ENCODE results near the gene TEX52. TPM values are rescaled to one million over a fixed set of nuclear protein-coding genes. Genes with fewer than 3 reads are reported as not detected.

Gene TEX52
- polyA plus RNA-seq, 1 donor from 2014 or later: not detected

GRCh38 chr12:2824541-2824940 is 32.3 kb downstream of the TEX52 start:
- Histone ChIP-seq H3K9me2 (ENCODE audit: insufficient read depth, low read length) (no peaks in the 10 kb centered on the region), H3K9ac (ENCODE audit: low read length) (no peak overlapping the region), H3K27me3 (ENCODE audit: insufficient read depth, low read depth, low read length) (no peaks in the 10 kb centered on the region), H3K79me2 (replicated peaks; ENCODE audit: insufficient read depth, low read length) (no peaks in the 10 kb centered on the region), H3K4me3 (ENCODE audit: low read length) (no peak overlapping the region), H3K36me3 (ENCODE audit: insufficient read depth, low read length) (no peaks in the 10 kb centered on the region), H4K20me1 (ENCODE audit: insufficient read depth) (no peaks in the 10 kb centered on the region), H3K9me3 (ENCODE audit: low read length) (no peaks in the 10 kb centered on the region), H3F3A (ENCODE audit: insufficient read depth, low read length, poor library complexity, severe bottlenecking) (no peaks in the 10 kb centered on the region), H2AFZ (ENCODE audit: low read depth, low read length) (no peak overlapping the region), H3K4me2 (ENCODE audit: low read length) (no peak overlapping the region), H3K27ac (ENCODE audit: low read length) (no peak overlapping the region)
- TF ChIP-seq EZH2 (IDR thresholded peaks at IDR 0.05; ENCODE audit: borderline replicate concordance, insufficient read depth, low read length, poor library complexity, severe bottlenecking): no peak
- no peak for TF ChIP-seq TAF1 (IDR thresholded peaks at IDR 0.05; ENCODE audit: low read depth)
- no peak for TF ChIP-seq SMC3 (conservative IDR thresholded peaks at IDR 0.05; ENCODE audit: poor library complexity)
- no peak for TF ChIP-seq EP300 (conservative IDR thresholded peaks at IDR 0.05; ENCODE audit: poor library complexity, severe bottlenecking)
- no peak for TF ChIP-seq RAD21 (conservative IDR thresholded peaks at IDR 0.05)
- TF ChIP-seq REST (IDR thresholded peaks at IDR 0.05; ENCODE audit: borderline replicate concordance): no peak
- TF ChIP-seq MXI1 (conservative IDR thresholded peaks at IDR 0.05; ENCODE audit: poor library complexity, severe bottlenecking): no peak

- no peak for TF ChIP-seq SMC3 (conservative IDR thresholded peaks at IDR 0.05; ENCODE audit: poor library complexity)
- TF ChIP-seq, protein P1, sequence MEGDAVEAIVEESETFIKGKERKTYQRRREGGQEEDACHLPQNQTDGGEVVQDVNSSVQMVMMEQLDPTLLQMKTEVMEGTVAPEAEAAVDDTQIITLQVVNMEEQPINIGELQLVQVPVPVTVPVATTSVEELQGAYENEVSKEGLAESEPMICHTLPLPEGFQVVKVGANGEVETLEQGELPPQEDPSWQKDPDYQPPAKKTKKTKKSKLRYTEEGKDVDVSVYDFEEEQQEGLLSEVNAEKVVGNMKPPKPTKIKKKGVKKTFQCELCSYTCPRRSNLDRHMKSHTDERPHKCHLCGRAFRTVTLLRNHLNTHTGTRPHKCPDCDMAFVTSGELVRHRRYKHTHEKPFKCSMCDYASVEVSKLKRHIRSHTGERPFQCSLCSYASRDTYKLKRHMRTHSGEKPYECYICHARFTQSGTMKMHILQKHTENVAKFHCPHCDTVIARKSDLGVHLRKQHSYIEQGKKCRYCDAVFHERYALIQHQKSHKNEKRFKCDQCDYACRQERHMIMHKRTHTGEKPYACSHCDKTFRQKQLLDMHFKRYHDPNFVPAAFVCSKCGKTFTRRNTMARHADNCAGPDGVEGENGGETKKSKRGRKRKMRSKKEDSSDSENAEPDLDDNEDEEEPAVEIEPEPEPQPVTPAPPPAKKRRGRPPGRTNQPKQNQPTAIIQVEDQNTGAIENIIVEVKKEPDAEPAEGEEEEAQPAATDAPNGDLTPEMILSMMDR (IDR thresholded peaks at IDR 0.05; ENCODE audit: poor library complexity, severe bottlenecking): no peak
- no peak for TF ChIP-seq POLR2AphosphoS5 (IDR thresholded peaks at IDR 0.05)
- no peak for TF ChIP-seq RAD21 (conservative IDR thresholded peaks at IDR 0.05)
- no peak for TF ChIP-seq REST (IDR thresholded peaks at IDR 0.05; ENCODE audit: borderline replicate concordance)
- no peak for TF ChIP-seq EP300 (conservative IDR thresholded peaks at IDR 0.05; ENCODE audit: poor library complexity, severe bottlenecking)
- no peak for TF ChIP-seq TAF1 (IDR thresholded peaks at IDR 0.05; ENCODE audit: low read depth)
- no peak for TF ChIP-seq MXI1 (conservative IDR thresholded peaks at IDR 0.05; ENCODE audit: poor library complexity, severe bottlenecking)
- TF ChIP-seq EZH2 (IDR thresholded peaks at IDR 0.05; ENCODE audit: borderline replicate concordance, insufficient read depth, low read length, poor library complexity, severe bottlenecking): no peak
- no peaks in the 10 kb centered on the region for H3F3A ChIP-seq (ENCODE audit: insufficient read depth, low read length, poor library complexity, severe bottlenecking)
- no peaks in the 10 kb centered on the region for H3K9me2 ChIP-seq (ENCODE audit: insufficient read depth, low read length)
- H3K9ac ChIP-seq (ENCODE audit: low read length): no peak overlapping the region
- no peak overlapping the region for H2AFZ ChIP-seq (ENCODE audit: low read depth, low read length)
- no peaks in the 10 kb centered on the region for H4K20me1 ChIP-seq (ENCODE audit: insufficient read depth)
- no peaks in the 10 kb centered on the region for H3K36me3 ChIP-seq (ENCODE audit: insufficient read depth, low read length)
- no peaks in the 10 kb centered on the region for H3K79me2 ChIP-seq (replicated peaks; ENCODE audit: insufficient read depth, low read length)
- no peak overlapping the region for H3K4me2 ChIP-seq (ENCODE audit: low read length)
- H3K27ac ChIP-seq (ENCODE audit: low read length): no peak overlapping the region
- no peak overlapping the region for H3K4me3 ChIP-seq (ENCODE audit: low read length)
- H3K27me3 ChIP-seq (ENCODE audit: insufficient read depth, low read depth, low read length): no peaks in the 10 kb centered on the region
- no peaks in the 10 kb centered on the region for H3K9me3 ChIP-seq (ENCODE audit: low read length)
Observed at GRCh38 chr12:2823483-2823882, 33.4 kb downstream of the TEX52 start.
